Stimulated activated CD8-positive, alpha-beta memory T cell treated with anti-CD3 and anti-CD28 coated beads, Interleukin-4, amount 100 ng/mL, for 24 hours (primary cell): Measurements from ENCODE around the gene ZSCAN31.
"Not testable (repeated sequence)": the region's sequence is repeated elsewhere in the genome, so short reads cannot be mapped to it uniquely, and the experiment has no call there.

Source experiments
- DNase-seq: peaks from one replicate; pipeline ENCODE4 v3.0.0-alpha.2; 2020; ENCODE audit warnings: low read depth

The ZSCAN31 gene

GRCh38 chr6:28335564-28336283 is at the start of gene ZSCAN31:
Gene ZSCAN31 (minus strand): TSS chr6:28336148. CDS start chr6:28329683, 6,465 bp downstream.
- DNase-seq = peak; percentile 62

GRCh38 chr6:28384143-28384533 is 48.2 kb upstream of the ZSCAN31 start:
- no peak for DNase-seq

GRCh38 chr6:28383235-28384142 is 47.5 kb upstream of the ZSCAN31 start:
- DNase-seq = peak; percentile 24

GRCh38 chr6:28380381-28380780 is 44.4 kb upstream of the ZSCAN31 start:
- DNase-seq = no peak

GRCh38 chr6:28378644-28379043 is 42.7 kb upstream of the ZSCAN31 start:
- no peak for DNase-seq

GRCh38 chr6:28377879-28378278 is 41.9 kb upstream of the ZSCAN31 start:
- no peak for DNase-seq

GRCh38 chr6:28373925-28374324 is 38.0 kb upstream of the ZSCAN31 start:
- DNase-seq = no peak

- no peak for DNase-seq
These were observed 35.9 kb upstream of the ZSCAN31 start for GRCh38 chr6:28371706-28372451.

GRCh38 chr6:28371280-28371679 is 35.3 kb upstream of the ZSCAN31 start:
- no peak for DNase-seq

- no peak for DNase-seq
These were observed 34.5 kb upstream of the ZSCAN31 start for GRCh38 chr6:28370440-28370839.

- no peak for DNase-seq
These were observed 33.5 kb upstream of the ZSCAN31 start for GRCh38 chr6:28369463-28369862.

- no peak for DNase-seq
These were observed 32.6 kb upstream of the ZSCAN31 start for GRCh38 chr6:28368522-28368921.

GRCh38 chr6:28365590-28365989 is 29.6 kb upstream of the ZSCAN31 start:
- DNase-seq = not testable (repeated sequence)

- no peak for DNase-seq
These were observed 25.0 kb upstream of the ZSCAN31 start for GRCh38 chr6:28360961-28361360.

- not testable (repeated sequence) for DNase-seq
These were observed 23.6 kb upstream of the ZSCAN31 start for GRCh38 chr6:28359562-28359961.

GRCh38 chr6:28357036-28357435 is 21.1 kb upstream of the ZSCAN31 start:
- no peak for DNase-seq

- DNase-seq = no peak
These were observed 20.7 kb upstream of the ZSCAN31 start for GRCh38 chr6:28356666-28357020.

- no peak for DNase-seq
These were observed 20.1 kb upstream of the ZSCAN31 start for GRCh38 chr6:28355743-28356665.

- no peak for DNase-seq
These were observed 19.0 kb upstream of the ZSCAN31 start for GRCh38 chr6:28354688-28355554.

GRCh38 chr6:28353981-28354676 is 18.2 kb upstream of the ZSCAN31 start:
- DNase-seq = no peak
